ENCODE data around the gene SAMD3. TPM values are rescaled to one million over a fixed set of nuclear protein-coding genes. Genes with fewer than 3 reads are reported as not detected.
"Not testable (repeated sequence)": the region's sequence is repeated elsewhere in the genome, so short reads cannot be mapped to it uniquely, and the experiment has no call there.

SAMD3 gene, protein sequence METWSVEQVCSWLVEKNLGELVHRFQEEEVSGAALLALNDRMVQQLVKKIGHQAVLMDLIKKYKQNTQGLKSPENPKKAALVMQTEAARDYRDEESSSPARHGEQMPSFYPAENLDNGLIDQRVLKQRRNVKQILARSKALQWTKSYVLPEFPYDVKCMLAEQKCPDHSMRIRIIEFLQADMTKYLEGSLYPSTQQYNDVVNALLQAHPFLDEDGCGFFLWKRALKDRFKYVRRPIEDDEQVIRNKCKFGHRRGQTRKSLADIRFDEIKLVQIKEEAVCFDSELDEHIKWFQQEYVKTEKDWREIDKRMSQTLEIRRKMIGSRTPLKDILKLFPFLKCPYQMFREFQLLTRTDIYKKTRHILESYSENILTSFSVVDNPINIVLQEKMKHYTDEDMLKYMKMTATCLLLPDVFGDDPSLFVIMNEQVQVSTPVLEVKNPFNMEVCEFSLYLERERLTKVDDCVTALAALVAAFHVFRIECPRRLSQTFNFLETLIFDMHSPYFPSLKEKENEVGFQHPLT
- not detected in 2 replicates for total RNA-seq

DNA sequence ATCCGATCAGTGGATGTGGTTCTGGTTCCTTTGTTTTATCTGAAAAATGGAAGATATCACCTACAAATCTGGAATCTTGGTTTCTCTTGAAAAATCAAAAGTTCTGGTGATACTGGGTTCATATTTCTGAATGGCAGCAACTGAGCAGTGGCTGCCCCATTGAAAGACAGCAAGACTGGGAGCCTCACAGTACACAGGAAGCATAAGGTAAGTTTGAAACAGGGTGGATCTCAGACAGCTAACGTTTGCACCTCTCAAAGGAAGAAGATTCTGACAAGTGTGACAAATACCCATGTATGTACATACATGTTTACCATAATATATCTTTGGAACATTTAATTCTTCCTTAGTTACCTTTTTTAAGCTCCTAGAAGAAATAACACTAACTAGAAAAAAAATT, at the start of gene SAMD3:
SAMD3 (minus strand) TSS at position 177 of the 400 bp plus-strand sequence. CDS start 7,678 bp downstream, outside the sequence.
- DNase-seq (ENCODE audit: low read depth), result no peak
- no peak within 1 kb of the TSS for H3K4me3 ChIP-seq (ENCODE audit: low read depth, low read length)
- TF ChIP-seq, protein P1, sequence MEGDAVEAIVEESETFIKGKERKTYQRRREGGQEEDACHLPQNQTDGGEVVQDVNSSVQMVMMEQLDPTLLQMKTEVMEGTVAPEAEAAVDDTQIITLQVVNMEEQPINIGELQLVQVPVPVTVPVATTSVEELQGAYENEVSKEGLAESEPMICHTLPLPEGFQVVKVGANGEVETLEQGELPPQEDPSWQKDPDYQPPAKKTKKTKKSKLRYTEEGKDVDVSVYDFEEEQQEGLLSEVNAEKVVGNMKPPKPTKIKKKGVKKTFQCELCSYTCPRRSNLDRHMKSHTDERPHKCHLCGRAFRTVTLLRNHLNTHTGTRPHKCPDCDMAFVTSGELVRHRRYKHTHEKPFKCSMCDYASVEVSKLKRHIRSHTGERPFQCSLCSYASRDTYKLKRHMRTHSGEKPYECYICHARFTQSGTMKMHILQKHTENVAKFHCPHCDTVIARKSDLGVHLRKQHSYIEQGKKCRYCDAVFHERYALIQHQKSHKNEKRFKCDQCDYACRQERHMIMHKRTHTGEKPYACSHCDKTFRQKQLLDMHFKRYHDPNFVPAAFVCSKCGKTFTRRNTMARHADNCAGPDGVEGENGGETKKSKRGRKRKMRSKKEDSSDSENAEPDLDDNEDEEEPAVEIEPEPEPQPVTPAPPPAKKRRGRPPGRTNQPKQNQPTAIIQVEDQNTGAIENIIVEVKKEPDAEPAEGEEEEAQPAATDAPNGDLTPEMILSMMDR (conservative IDR thresholded peaks at IDR 0.05; ENCODE audit: low read depth, low read length), result no peak

DNA sequence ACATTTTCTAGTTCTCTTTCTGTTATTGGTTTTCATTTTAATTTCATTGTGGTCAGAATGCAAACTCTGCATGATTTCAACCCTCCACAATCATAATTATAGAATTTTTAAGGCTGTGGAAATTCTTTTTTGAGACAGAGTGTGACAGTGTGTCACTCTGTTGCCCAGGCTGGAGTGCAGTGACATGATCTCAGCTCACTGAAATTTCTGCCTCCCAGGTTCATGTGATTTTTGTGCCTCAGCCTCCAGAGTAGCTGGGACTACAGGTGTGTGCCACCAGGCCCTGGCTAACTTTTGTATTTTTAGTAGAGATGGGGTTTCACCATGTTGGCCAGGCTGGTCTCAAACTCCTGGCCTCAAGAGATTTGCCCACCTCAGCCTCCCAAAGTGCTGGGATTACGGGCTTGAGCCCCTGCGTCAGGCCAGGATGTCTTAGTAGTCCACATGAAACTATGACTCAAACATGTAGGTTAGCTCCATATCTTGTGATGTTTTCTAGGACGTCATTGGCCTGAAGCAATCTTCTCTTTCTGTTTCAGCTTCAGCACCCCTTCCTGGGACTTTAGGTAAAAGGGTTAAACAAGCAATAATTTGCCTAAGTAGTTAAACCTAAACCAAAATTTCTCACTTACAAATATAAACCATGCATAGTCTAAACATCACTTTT, 47.4 kb upstream of the SAMD3 start:
- TF ChIP-seq, protein P1 (conservative IDR thresholded peaks at IDR 0.05; ENCODE audit: low read depth, low read length), result no peak
- DNase-seq (ENCODE audit: low read depth), result no peak
- H3K4me3 ChIP-seq (ENCODE audit: low read depth, low read length), result no peak overlapping the region

DNA sequence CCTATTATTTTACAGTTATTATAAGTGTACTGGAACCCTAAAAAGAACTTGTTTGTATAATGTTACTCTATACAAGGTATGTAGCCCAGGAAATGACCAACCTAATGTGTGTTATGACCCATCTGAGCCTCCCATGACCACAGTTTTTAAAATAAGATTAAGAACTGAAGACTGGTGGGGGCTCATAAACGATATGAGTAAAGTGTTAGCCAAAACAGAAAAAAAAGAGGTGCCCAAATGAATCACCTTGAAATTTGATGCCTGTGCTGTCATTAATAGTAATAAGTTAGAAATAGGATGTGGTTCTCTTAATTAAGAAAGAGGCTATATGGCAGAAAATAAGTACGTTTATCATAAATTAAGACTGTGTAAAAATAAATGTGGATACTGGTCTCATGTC, 42.8 kb upstream of the SAMD3 start:
- not testable (repeated sequence) for H3K4me3 ChIP-seq (ENCODE audit: low read depth, low read length); DNase-seq (ENCODE audit: low read depth)

DNA sequence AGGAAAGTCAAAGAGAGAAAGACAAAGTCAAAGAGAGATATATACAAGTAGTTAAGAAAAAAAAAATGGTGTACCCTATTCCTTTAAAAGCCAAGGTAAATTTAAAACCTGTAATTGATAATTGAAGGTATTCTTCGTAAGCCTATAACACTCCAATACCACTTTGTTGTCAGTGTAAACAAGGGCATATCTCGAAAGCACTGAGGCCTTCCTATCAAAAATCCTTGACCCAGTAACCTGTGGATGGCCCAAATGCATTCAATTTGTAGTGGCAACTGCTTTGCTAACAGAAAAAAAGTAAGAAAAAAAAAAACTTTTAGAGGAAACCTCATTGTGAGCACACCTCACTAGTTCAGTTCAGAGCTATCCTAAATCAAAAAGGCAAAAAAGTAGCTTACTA, 39.3 kb upstream of the SAMD3 start:
- DNase-seq (ENCODE audit: low read depth), result no peak
- TF ChIP-seq, protein P1 (conservative IDR thresholded peaks at IDR 0.05; ENCODE audit: low read depth, low read length), result no peak
- no peak overlapping the region for H3K4me3 ChIP-seq (ENCODE audit: low read depth, low read length)

DNA sequence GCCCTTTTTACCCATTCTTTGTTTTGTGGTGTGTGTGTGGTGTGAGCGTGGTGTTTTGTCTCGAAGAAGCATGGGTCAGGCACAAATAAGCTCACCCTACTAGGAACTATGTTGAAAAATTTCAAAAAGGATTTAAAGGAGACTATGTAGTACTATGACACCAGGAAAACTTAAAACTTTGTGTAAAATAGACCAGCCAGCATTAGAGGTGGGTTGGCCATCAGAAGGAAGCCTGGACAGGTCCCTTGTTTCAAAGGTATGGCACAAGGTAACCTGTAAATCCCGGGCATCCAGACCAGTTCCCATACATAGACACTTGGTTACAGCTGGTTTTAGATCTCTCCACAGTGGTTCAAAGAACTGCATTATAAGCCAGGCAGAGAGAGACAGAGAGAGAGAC, 38.8 kb upstream of the SAMD3 start:
- DNase-seq (ENCODE audit: low read depth), result not testable (repeated sequence)

DNA sequence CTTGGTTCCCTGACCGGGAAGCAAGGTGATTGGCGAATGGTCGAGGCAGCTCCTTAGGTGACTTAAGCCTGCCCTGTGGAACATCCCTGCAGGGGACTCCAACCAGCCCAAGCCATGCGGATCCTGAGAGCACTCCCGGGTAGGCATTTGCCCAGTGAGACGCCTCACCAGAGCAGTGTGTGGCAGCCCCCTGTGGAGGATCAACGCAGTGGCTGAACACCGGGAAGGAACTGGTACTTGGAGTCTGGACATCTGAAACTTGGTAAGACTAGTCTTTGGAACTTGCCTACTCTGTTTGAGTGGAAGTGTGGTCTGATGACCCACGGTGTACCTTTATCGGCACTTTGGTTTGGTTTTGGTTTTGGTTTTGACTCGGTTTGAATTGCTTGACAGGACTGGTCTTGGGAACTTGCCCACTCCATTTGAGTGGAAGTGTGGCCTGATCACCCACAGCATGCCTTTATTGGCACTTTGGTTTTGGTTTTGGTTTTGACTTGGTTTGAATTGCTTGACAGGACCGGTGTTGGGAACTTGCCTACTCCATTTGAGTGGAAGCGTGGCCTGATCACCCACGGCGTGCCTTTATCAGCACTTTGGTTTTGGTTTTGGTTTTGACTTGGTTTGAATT, 38.0 kb upstream of the SAMD3 start:
- DNase-seq (ENCODE audit: low read depth); H3K4me3 ChIP-seq (ENCODE audit: low read depth, low read length): not testable (repeated sequence)

More for the DNA sequence above, 38.8 kb upstream of the SAMD3 start:
- H3K4me3 ChIP-seq (ENCODE audit: low read depth, low read length), result not testable (repeated sequence)

DNA sequence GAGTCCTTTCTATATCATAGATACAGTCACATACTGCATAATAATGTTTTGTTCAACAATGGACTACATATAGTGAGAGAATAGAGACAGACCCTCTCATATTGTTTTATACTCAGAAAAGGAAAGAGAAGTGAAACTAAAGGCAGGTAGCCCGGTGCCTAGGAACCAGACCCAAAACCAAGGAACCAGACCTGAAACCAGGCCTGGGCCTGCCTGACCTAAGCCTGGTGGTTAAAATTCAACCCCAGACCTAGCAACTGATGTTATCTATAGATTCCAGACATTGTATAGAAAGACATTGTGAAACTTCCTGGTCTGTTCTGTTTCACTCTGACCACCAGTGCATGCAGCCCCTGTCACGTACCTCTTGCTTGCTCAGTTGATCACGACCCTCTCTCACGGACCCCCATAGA, 37.3 kb upstream of the SAMD3 start:
- H3K4me3 ChIP-seq (ENCODE audit: low read depth, low read length); DNase-seq (ENCODE audit: low read depth): not testable (repeated sequence)

DNA sequence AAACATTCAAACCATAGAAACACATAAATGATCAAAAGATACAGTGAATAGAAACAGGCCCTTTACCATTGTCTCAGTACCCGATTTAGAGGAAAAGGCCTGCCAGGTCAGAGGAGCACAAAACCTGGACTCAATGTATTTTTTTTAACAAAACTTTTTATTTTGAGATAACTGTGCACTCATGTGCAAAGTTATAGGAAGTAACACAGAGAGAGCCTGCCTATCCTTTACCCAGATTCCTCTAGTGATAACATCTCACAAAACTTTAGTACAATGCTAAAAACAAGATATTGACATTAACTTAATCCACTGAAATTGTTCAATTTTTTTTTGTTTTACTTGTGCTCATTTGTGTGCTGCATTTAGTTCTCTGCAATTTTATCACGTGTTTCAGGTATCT, 36.8 kb upstream of the SAMD3 start:
- TF ChIP-seq, protein P1 (conservative IDR thresholded peaks at IDR 0.05; ENCODE audit: low read depth, low read length), result no peak
- H3K4me3 ChIP-seq (ENCODE audit: low read depth, low read length), result no peak overlapping the region
- no peak for DNase-seq (ENCODE audit: low read depth)

DNA sequence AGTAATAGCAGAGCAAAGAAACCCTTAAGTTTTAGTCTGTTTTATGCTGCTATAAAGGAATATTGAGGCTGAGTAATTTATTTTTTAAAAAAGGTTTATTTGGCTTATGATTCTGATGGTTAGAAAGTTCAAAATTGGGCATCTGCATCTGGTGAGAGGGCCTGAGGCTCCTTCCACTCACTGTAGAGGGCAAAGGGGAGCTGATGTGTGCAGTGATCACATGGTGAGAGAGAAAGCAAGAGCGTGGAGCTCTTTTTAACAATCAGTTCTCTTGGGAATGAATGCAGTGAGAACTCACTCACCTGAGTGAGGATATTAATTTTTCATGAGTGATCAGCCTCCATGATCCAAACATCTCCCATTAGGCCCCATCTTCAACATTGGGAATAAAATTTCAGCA, 36.4 kb upstream of the SAMD3 start:
- DNase-seq (ENCODE audit: low read depth), result no peak
- TF ChIP-seq, protein P1 (conservative IDR thresholded peaks at IDR 0.05; ENCODE audit: low read depth, low read length), result no peak
- H3K4me3 ChIP-seq (ENCODE audit: low read depth, low read length), result no peak overlapping the region
